Measurements from ENCODE around the gene IDI2. TPM values are rescaled to one million over a fixed set of nuclear protein-coding genes. Genes with fewer than 3 reads are reported as not detected.

Gene IDI2
- total RNA-seq, 1 donor from 2014 or later, result not detected

DNA sequence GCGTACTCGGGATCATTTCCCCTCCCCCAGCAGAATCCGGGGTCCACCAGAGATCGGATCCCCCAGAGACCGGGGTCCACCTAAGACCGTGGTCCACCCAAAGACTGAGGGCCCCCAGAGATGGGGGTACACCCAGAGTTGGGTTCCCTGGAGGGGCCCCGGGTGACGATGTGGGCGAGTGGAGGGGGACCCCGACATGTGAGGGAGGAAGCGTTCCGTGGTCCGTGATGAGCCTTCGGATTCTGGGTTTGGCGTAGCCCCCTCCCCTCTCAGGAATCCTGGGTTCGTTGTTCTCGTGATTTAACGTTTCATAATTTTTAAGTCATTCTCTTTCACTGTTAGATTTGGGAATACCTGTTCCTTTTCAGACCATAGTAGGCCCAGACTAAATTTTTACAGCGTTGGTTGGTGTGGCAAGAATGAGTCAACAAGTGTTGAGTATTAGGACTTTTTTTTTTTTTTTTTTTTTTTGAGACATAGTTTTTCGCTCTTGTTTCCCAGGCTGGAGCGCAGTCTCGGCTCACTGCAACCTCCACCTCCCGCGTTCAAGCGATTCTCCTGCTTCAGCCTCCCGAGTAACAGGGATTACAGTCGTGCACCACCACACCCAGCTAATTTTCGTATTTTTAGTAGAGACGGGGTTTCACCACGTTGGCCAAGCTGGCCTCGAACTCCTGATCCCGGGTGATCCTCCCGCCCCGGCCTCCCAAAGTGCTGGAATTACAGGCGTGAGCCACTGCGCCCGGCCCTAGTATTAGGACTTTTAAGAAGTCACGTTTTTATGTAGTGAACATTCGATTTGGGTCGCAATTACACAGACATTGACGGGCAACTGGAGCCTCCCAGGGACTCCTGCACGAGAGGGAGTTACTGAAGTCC lies 36.8 kb downstream of the IDI2 start:
- peak overlapping the region; percentile 97 for H3K27ac Mint-ChIP-seq
- H3K4me1 Mint-ChIP-seq (ENCODE audit: unreplicated experiment), result peaks cover 20% of the 10 kb centered on the region
- no peak for DNase-seq (ENCODE audit: extremely low spot score, unreplicated experiment)
- no peaks in the 10 kb centered on the region for H3K9me3 Mint-ChIP-seq
- H3K36me3 Mint-ChIP-seq, result peaks cover 14% of the 10 kb centered on the region
- TF ChIP-seq, protein P1, sequence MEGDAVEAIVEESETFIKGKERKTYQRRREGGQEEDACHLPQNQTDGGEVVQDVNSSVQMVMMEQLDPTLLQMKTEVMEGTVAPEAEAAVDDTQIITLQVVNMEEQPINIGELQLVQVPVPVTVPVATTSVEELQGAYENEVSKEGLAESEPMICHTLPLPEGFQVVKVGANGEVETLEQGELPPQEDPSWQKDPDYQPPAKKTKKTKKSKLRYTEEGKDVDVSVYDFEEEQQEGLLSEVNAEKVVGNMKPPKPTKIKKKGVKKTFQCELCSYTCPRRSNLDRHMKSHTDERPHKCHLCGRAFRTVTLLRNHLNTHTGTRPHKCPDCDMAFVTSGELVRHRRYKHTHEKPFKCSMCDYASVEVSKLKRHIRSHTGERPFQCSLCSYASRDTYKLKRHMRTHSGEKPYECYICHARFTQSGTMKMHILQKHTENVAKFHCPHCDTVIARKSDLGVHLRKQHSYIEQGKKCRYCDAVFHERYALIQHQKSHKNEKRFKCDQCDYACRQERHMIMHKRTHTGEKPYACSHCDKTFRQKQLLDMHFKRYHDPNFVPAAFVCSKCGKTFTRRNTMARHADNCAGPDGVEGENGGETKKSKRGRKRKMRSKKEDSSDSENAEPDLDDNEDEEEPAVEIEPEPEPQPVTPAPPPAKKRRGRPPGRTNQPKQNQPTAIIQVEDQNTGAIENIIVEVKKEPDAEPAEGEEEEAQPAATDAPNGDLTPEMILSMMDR (conservative IDR thresholded peaks at IDR 0.05), result no peak
- no peaks in the 10 kb centered on the region for H3K27me3 Mint-ChIP-seq
- H3K4me3 Mint-ChIP-seq, result peak overlapping the region; percentile 98

DNA sequence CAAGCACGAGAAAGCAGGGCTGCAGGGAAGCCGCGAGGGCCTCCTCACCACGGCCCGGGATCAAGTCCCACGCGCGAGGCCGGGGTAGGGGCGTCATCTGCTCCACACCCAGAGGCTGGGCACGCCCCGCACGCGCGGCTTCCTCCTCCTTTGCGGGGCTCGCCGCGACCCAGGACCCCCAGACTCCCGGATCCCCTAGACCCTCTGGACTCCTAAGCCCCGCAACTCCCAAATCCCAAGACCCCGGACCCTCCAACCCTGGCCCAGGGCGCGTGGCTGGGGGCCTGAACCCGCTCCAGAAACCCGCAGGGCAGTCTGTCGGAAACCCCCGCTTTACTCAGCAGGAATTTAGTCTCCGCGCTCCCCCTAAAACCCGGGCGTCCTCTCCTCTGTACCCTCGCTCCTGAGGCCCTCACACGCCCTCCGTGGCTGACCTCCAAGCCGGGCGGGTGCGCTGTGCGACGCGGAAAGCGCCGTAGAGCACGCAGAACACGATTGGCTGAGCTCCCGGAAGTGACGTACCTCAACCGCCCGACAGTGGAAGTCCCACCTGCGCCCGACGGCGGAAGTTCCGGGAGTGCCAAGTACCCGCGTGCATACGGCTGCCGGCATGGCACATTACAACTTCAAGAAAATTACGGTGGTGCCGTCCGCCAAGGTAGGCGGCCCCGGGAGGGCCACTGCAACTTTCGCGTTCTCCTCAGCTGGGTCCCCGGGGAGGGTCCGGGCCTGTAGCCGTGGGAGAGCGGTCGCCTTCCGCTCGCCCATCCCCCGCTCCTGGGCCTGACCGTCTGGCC lies 37.6 kb downstream of the IDI2 start, which contains the start of gene GTPBP4:
Gene GTPBP4 (plus strand): TSS at position 565 of the 797 bp plus-strand sequence. CDS start 46 bp downstream, at position 611.
- peaks cover 20% of the 10 kb centered on the region for H3K4me1 Mint-ChIP-seq (ENCODE audit: unreplicated experiment)
- H3K9me3 Mint-ChIP-seq, result no peaks in the 10 kb centered on the region
- H3K36me3 Mint-ChIP-seq, result peaks cover 14% of the 10 kb centered on the region
- H3K27ac Mint-ChIP-seq, result peak within 1 kb of the TSS; percentile 97
- DNase-seq (ENCODE audit: extremely low spot score, unreplicated experiment), result peak; percentile 96
- TF ChIP-seq, protein P1 (conservative IDR thresholded peaks at IDR 0.05), result no peak
- no peaks in the 10 kb centered on the region for H3K27me3 Mint-ChIP-seq
- peak within 1 kb of the TSS; percentile 98 for H3K4me3 Mint-ChIP-seq

DNA sequence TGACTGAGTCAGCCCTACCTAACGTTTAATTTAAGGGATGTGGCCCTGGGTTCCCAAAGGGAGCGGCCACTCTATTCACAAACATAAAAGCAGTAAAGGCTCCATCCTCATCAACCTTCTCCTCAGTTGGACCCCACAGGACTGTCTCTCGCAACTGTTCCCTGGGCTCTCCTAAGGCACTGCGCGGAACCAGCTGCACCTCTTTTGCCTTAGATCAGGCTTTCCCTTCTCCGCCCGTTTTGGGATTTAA lies 38.1 kb downstream of the IDI2 start:
- H3K27ac Mint-ChIP-seq, result peak overlapping the region; percentile 97
- TF ChIP-seq, protein P1 (conservative IDR thresholded peaks at IDR 0.05), result no peak

DNA sequence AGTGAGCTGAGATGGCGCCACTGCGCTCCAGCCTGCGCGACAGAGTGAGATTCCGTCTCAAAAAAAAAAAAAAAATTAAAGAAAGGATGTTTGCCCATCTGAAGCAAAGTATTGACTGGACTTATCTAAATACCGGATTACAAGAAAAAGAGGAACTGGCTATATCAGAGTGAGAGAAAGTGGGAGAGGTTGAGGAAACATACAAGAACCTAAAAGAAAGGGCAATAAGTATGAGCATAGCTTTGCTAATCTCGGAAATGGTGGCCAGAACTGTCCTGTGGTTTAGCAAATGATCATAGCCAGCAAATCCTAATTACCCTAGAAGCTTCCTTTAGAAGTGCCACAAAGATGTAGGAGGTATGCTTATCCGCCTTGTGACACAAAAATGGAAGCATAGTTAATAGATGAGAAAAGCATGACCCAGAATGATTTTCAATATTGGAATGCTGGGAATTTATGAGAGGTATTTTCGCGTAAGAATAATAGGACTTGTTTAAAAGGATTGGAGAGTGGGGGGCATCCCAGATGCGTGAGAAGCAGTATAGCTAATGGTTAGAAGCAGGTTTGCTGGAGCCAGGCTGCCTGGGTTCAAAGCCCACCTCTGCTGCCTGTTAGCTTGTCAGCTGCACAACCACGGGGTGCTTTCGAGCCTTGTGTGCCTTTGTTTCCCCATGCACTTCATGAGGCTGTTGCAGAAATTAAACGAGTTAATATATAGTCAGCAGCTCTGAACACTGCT lies 38.6 kb downstream of the IDI2 start:
- peak overlapping the region; percentile 97 for H3K27ac Mint-ChIP-seq

More for the DNA sequence above, 38.1 kb downstream of the IDI2 start:
- no peaks in the 10 kb centered on the region for H3K9me3 Mint-ChIP-seq
- H3K36me3 Mint-ChIP-seq, result peaks cover 14% of the 10 kb centered on the region
- peaks cover 20% of the 10 kb centered on the region for H3K4me1 Mint-ChIP-seq (ENCODE audit: unreplicated experiment)
- H3K4me3 Mint-ChIP-seq, result peak overlapping the region; percentile 98
- no peak for DNase-seq (ENCODE audit: extremely low spot score, unreplicated experiment)
- no peaks in the 10 kb centered on the region for H3K27me3 Mint-ChIP-seq

More for the DNA sequence above, 38.6 kb downstream of the IDI2 start:
- no peak for DNase-seq (ENCODE audit: extremely low spot score, unreplicated experiment)
- Mint-ChIP-seq H3K36me3 (peaks cover 14% of the 10 kb centered on the region), H3K27me3 (no peaks in the 10 kb centered on the region), H3K4me1 (ENCODE audit: unreplicated experiment) (peaks cover 20% of the 10 kb centered on the region), H3K9me3 (no peaks in the 10 kb centered on the region), H3K4me3 (peak overlapping the region; percentile 98)
- TF ChIP-seq, protein P1 (conservative IDR thresholded peaks at IDR 0.05), result no peak

Measured in type B pancreatic cell (in vitro differentiated cells).